Calu3 (cell line): ENCODE data around the gene COMT. TPM values are rescaled to one million over a fixed set of nuclear protein-coding genes. Genes with fewer than 3 reads are reported as not detected.

Experiments used
- BruUV-seq: library from RNA; stranded (reverse); fragments of 400-500 nt; replicated peaks from 2 replicates; lab custom pipeline; 2021; lab: Mats Ljungman, UMichigan
- CTCF ChIA-PET: fragments of 300-600 bp; sonication (Branson Sonifier 250); formaldehyde crosslinking; loops from one replicate; lab custom pipeline; 2022; ENCODE audit warnings: antibody characterized with exemption; lab: Charles Lee
- DNase-seq: peaks from one replicate; pipeline ENCODE4 v3.0.0; 2022
- H3K27ac Mint-ChIP-seq: one replicate; pipeline ENCODE4 v1.8.0; 2022; ENCODE audit warnings: mixed read lengths; ENCODE audit not compliant: unreplicated experiment
- H3K27me3 Mint-ChIP-seq: one replicate; pipeline ENCODE4 v1.8.0; 2022; ENCODE audit warnings: mixed read lengths; ENCODE audit not compliant: unreplicated experiment
- H3K36me3 Mint-ChIP-seq: one replicate; pipeline ENCODE4 v1.8.0; 2022; ENCODE audit warnings: mild to moderate bottlenecking, moderate library complexity, mixed read lengths; ENCODE audit not compliant: insufficient read depth, unreplicated experiment
- H3K4me1 Mint-ChIP-seq: one replicate; pipeline ENCODE4 v1.8.0; 2022; ENCODE audit warnings: mild to moderate bottlenecking, low read depth, mixed read lengths; ENCODE audit not compliant: unreplicated experiment
- H3K4me3 Mint-ChIP-seq: one replicate; pipeline ENCODE4 v1.8.0; 2022; ENCODE audit warnings: mild to moderate bottlenecking, low read depth, moderate library complexity, mixed read lengths; ENCODE audit not compliant: unreplicated experiment
- H3K9me3 Mint-ChIP-seq: one replicate; pipeline ENCODE4 v1.8.0; 2022; ENCODE audit warnings: low read depth, mixed read lengths; ENCODE audit not compliant: unreplicated experiment
- CTCF ChIP-seq: fragments of 200-600 bp; IDR thresholded peaks from one replicate; pipeline ENCODE4 v1.8.0; 2022; ENCODE audit warnings: antibody characterized with exemption; ENCODE audit not compliant: unreplicated experiment
- intact Hi-C: fragments of 100-400 bp; cut with micrococcal nuclease; formaldehyde crosslinking; loops from one replicate; pipeline ENCODE4 v1.10.0; 2022; ENCODE audit not compliant: unreplicated experiment
- total RNA-seq: library from RNA; stranded (reverse); gene quantifications from 2 replicates; pipeline ENCODE4 v1.2.3, GENCODE V29; 2022

COMT gene
- total RNA-seq, 1 experiment from 2014 or later = 170 TPM

- Mint-ChIP-seq H3K36me3 (peaks cover 17% of the 10 kb centered on the region), H3K4me1 (peaks cover 4% of the 10 kb centered on the region), H3K27ac (no peak overlapping the region), H3K4me3 (no peak overlapping the region), H3K9me3 (no peaks in the 10 kb centered on the region), H3K27me3 (no peaks in the 10 kb centered on the region)
- CTCF ChIA-PET = interaction anchor here (1.0 kb wide), 1 partner anchor 9 kb away, joined by 8 read pairs; no protein-coding TSS in a partner anchor
- TF ChIP-seq CTCF = no peak
- intact Hi-C loops = no loop called here
- BruUV-seq = no TSS peak
- DNase-seq = no peak
These were observed 48.6 kb downstream of the COMT start for GRCh38 chr22:19990188-19990587.

GRCh38 chr22:19990609-19991394 lies 49.2 kb downstream of the COMT start:
- CTCF ChIA-PET = interaction anchor here (1.0 kb wide), 1 partner anchor 8 kb away, joined by 8 read pairs; no protein-coding TSS in a partner anchor
- BruUV-seq = no TSS peak
- intact Hi-C loops = no loop called here
- no peak for TF ChIP-seq CTCF
- H3K27me3 Mint-ChIP-seq = no peaks in the 10 kb centered on the region
- no peaks in the 10 kb centered on the region for H3K9me3 Mint-ChIP-seq
- peaks cover 16% of the 10 kb centered on the region for H3K36me3 Mint-ChIP-seq
- DNase-seq = no peak
- no peak overlapping the region for H3K27ac Mint-ChIP-seq
- no peak overlapping the region for H3K4me3 Mint-ChIP-seq
- H3K4me1 Mint-ChIP-seq = no peaks in the 10 kb centered on the region

GRCh38 chr22:19991395-19991644 lies 49.7 kb downstream of the COMT start:
- no peak for TF ChIP-seq CTCF
- Mint-ChIP-seq H3K27ac (no peak overlapping the region), H3K27me3 (no peaks in the 10 kb centered on the region), H3K9me3 (no peaks in the 10 kb centered on the region), H3K4me1 (no peaks in the 10 kb centered on the region), H3K4me3 (no peak overlapping the region), H3K36me3 (peaks cover 13% of the 10 kb centered on the region)
- no peak for DNase-seq
- CTCF ChIA-PET = no interaction called here
- intact Hi-C loops = no loop called here
- no TSS peak for BruUV-seq

- TF ChIP-seq CTCF = no peak
- intact Hi-C loops = no loop called here
- DNase-seq = no peak
- CTCF ChIA-PET = interaction anchor here (0.9 kb wide), 1 partner anchor 18 kb away, joined by 3 read pairs; no protein-coding TSS in a partner anchor
- no TSS peak for BruUV-seq
- H3K4me1 Mint-ChIP-seq = no peaks in the 10 kb centered on the region
- H3K36me3 Mint-ChIP-seq = peaks cover 8% of the 10 kb centered on the region
- no peak overlapping the region for H3K4me3 Mint-ChIP-seq
- no peak overlapping the region for H3K27ac Mint-ChIP-seq
- H3K27me3 Mint-ChIP-seq = no peaks in the 10 kb centered on the region
- H3K9me3 Mint-ChIP-seq = no peaks in the 10 kb centered on the region
These were observed 50.3 kb downstream of the COMT start for GRCh38 chr22:19991645-19992451.
